WERI-Rb-1 (cell line): ENCODE data around the gene CABP1.
"Not testable (repeated sequence)": the region's sequence is repeated elsewhere in the genome, so short reads cannot be mapped to it uniquely, and the experiment has no call there.

Experiments
- DNase-seq: peaks from one replicate; pipeline ENCODE4 v3.0.0-alpha.2; 2020
- H3K27ac ChIP-seq: fragments of 250-450 bp; sonication (Bioruptor Pico); 2 replicates; pipeline ENCODE4 v1.5.1; 2020; ENCODE audit warnings: mild to moderate bottlenecking, moderate library complexity
- H3K27me3 ChIP-seq: fragments of 250-450 bp; sonication (Bioruptor Pico); 2 replicates; pipeline ENCODE4 v1.5.1; 2021; ENCODE audit warnings: mild to moderate bottlenecking, low read depth, moderate library complexity; ENCODE audit not compliant: insufficient read depth, severe bottlenecking
- H3K36me3 ChIP-seq: fragments of 250-450 bp; sonication (Bioruptor Pico); 2 replicates; pipeline ENCODE4 v1.5.1; 2020; ENCODE audit warnings: mild to moderate bottlenecking, moderate library complexity
- H3K4me3 ChIP-seq: 2 replicates; pipeline ENCODE4 v1.5.1; 2011; ENCODE audit warnings: low read depth, mild to moderate bottlenecking, control low read depth, low read length
- H3K9me3 ChIP-seq: fragments of 250-450 bp; sonication (Bioruptor Pico); 2 replicates; pipeline ENCODE4 v1.5.1; 2021; ENCODE audit warnings: mild to moderate bottlenecking, moderate library complexity; ENCODE audit not compliant: severe bottlenecking
- CTCF ChIP-seq: IDR thresholded peaks from 2 replicates; pipeline ENCODE4 v1.5.1; 2011; ENCODE audit warnings: low read depth, mild to moderate bottlenecking, control low read depth, inconsistent platforms, low read length

CABP1 gene

GRCh38 chr12:120668091-120668867 is 27.9 kb downstream of the CABP1 start:
- H3K27me3 ChIP-seq, result no peaks in the 10 kb centered on the region
- H3K4me3 ChIP-seq, result no peak overlapping the region
- TF ChIP-seq CTCF, result no peak
- H3K36me3 ChIP-seq, result no peaks in the 10 kb centered on the region
- no peak overlapping the region for H3K27ac ChIP-seq
- H3K9me3 ChIP-seq, result no peaks in the 10 kb centered on the region
- no peak for DNase-seq

- peak; percentile 60 for DNase-seq
- H3K9me3 ChIP-seq, result no peaks in the 10 kb centered on the region
- H3K27ac ChIP-seq, result no peak overlapping the region
- H3K27me3 ChIP-seq, result no peaks in the 10 kb centered on the region
- no peak overlapping the region for H3K4me3 ChIP-seq
- H3K36me3 ChIP-seq, result no peaks in the 10 kb centered on the region
- TF ChIP-seq CTCF, result no peak
Measured at GRCh38 chr12:120668868-120669840, 28.7 kb downstream of the CABP1 start.

GRCh38 chr12:120670237-120670636 is 29.8 kb downstream of the CABP1 start:
- H3K27me3 ChIP-seq, H3K9me3 ChIP-seq, H3K4me3 ChIP-seq, H3K27ac ChIP-seq, DNase-seq, H3K36me3 ChIP-seq: not testable (repeated sequence)

- no peak overlapping the region for H3K27ac ChIP-seq
Measured at GRCh38 chr12:120670667-120671066, 30.2 kb downstream of the CABP1 start.

GRCh38 chr12:120674097-120674636 is 33.7 kb downstream of the CABP1 start:
- H3K36me3 ChIP-seq, result no peaks in the 10 kb centered on the region
- no peaks in the 10 kb centered on the region for H3K27me3 ChIP-seq
- H3K27ac ChIP-seq, result no peak overlapping the region
- no peak for TF ChIP-seq CTCF
- H3K4me3 ChIP-seq, result no peak overlapping the region
- peak; percentile 43 for DNase-seq
- no peaks in the 10 kb centered on the region for H3K9me3 ChIP-seq

More at GRCh38 chr12:120670667-120671066, 30.2 kb downstream of the CABP1 start:
- no peak overlapping the region for H3K4me3 ChIP-seq
- H3K36me3 ChIP-seq, result no peaks in the 10 kb centered on the region
- no peak for DNase-seq
- no peaks in the 10 kb centered on the region for H3K27me3 ChIP-seq
- no peaks in the 10 kb centered on the region for H3K9me3 ChIP-seq
- TF ChIP-seq CTCF, result no peak
